GDM1 (cell line): ENCODE results near the gene PAPPA2.
"Not testable (repeated sequence)": the region's sequence is repeated elsewhere in the genome, so short reads cannot be mapped to it uniquely, and the experiment has no call there.

Experiments used
- DNase-seq: peaks from one replicate; lab custom pipeline; 2025; lab: John Stamatoyannopoulos, UW

PAPPA2 gene

DNA sequence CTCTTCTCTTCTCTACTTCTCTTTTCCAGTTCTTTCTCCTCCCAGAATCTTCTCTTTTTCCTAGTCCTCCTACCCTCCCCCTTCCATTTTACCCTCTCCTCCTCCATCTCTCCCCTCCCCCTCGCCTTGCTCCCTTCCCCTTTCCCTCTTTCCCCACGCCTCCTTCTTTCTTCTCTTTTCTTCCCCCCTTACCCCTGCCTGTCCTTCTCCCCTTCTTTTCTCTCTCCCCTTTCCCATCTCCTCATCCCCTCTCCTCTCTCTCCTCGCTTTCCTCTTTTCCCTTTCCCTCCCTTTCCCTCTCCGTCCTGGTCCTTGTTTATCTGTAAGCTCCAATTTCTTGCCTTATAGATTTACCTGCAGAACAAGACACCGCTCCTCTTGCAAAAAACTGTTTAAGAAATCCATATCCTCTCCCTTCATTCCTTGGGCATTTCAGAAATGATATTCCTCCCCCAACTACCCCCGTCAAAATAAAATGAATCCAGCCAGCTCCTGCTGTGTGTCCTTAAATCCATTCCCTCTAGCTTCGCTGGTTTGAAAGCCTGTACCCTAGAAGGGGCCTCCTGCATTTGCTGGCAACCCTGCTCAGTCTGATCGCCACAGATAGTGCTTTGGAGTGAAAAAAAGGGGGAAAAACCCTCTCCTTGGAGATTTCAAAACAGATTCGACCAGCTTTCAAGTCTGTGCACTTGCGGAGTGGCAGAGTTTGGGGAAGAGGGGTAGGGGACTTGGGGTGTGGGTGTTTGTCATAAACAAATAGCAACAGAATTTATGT, 89.4 kb downstream of the PAPPA2 start:
- DNase-seq, result no peak

DNA sequence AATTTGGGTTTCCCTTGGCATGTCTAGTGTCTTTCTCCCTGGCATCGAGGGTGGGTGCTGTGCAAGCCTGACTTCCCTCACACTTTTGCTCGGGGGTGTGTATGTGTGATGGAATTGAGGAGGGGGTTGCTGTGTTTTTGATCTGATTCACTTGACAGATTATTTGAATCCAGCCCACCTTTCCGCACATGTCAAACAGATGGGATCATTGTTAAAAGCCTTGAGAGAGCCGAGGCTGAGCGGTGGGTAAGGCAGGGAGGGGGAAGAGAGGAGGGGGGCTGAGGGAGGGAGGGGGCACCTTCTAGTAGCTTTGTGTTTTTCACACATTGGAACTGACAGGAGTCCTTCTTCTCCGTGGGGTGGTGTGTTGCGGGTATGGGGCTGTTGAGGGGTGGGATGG, 90.0 kb downstream of the PAPPA2 start:
- no peak for DNase-seq

DNA sequence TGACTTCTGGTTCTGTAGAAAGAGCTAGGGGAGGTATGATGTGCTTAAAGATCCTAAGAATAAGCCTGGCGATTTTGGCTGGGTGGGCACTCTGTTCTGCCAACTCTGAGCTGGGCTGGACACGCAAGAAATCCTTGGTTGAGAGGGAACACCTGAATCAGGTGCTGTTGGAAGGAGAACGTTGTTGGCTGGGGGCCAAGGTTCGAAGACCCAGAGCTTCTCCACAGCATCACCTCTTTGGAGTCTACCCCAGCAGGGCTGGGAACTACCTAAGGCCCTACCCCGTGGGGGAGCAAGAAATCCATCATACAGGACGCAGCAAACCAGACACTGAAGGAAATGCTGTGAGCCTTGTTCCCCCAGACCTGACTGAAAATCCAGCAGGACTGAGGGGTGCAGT, 93.3 kb downstream of the PAPPA2 start:
- DNase-seq, result no peak

DNA sequence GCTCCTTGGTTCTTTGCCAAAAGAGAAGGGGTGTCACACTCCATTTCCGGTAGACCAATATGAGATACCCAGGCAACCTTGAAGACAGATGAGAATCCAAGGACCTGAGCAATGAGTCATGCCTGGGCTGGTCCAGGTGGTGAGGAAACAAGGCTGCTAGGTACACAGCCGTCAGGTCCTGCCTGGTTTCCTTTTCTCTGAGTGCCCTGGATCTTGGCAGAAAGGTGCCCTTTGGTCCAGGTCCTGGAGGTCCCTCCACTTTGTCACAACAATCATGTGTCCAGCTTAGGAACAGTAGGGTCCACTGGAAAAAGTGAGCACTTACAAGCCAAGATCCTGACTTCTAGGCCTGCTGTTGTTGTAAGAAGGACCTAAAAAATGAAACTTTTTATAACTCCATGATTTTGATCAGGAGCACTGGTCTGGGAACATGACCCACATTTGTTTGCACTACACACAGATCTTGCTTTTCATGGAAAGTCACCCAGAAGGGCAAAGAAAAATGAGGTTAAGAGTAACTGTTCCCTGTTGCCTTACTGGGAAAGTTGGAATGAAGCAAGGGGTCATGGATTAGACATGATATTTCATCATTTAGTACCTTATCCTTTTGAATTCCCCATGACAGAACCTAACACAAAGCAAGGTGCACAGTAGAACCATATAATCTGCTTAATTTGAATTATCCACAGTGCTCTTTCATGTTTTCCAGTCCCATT, 94.7 kb downstream of the PAPPA2 start:
- no peak for DNase-seq

DNA sequence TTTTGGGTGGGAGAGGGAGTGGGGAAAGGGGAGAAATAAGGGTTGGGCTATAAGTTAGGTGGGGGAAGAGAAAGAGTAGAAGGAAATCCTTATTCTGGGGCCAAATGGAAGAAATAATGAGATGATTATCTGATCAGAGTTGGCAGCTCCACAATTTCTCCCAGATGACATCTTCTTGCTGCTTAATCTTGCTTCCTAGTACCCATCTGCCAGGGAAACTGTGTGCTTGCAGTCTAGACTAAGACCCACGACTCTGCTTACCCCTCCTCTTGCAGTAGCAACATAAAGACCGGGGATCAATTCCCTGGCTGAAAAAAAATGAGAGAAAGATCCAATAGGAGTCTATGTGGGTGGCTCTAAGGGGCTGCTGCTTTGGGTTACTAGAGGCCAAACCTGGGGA, 95.6 kb downstream of the PAPPA2 start:
- no peak for DNase-seq

DNA sequence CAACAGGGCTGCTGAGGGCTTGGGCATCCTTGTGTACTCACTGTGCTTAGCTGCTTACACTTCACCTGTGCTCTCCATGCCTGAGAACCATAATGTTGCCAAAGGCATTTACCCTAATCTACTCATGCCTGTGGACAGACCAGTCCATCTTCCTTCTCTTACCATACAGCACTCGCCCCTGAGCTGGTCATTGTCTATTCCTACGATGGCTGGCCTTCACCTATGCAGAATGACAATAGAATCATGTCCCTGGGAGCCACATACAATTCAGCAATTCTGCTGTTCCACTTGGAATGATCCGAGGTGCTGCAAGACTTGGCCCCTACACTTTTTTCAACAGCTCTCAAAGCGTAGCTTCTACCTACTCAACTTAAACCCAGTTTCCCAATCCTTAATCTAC, 96.5 kb downstream of the PAPPA2 start:
- DNase-seq, result no peak

DNA sequence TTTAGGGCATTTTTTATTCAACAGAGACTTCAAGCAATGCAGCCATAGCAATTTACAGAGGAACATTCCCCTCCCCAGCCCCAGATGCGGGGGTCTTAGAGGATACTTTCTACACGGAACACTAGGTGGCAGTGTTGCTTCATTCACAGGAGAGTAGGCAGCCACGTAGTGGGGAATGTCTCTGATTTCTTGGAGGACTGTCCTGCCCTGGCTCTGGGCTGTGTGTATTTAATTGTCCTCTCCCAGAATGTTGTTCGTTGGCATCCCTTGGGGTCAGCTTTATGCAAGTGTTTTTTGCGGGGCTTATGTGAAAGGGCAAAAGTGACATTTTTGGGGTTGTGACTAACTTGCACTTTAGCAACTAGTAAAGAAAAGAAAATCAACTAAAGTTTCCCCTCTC, 96.9 kb downstream of the PAPPA2 start:
- peak; percentile 17 for DNase-seq

DNA sequence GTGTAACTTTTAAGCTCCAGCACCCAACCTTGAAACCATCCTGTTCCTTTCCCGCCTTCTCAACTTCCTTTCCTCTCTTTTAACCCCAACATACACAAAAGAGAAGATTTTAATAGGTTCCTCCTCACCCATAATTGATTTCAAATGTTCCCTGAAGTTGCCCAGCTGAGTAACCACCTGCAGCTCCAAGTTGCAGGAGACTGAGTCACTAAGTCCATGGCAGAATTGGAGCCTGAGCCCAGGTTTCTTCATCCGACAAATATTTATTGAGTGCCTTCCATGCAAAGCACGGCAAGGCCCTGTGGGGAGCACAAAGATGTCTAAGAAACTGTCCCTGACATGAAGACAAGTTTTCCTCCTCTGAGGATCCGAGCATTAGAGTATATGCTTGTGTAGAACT, 97.7 kb downstream of the PAPPA2 start:
- DNase-seq, result no peak

DNA sequence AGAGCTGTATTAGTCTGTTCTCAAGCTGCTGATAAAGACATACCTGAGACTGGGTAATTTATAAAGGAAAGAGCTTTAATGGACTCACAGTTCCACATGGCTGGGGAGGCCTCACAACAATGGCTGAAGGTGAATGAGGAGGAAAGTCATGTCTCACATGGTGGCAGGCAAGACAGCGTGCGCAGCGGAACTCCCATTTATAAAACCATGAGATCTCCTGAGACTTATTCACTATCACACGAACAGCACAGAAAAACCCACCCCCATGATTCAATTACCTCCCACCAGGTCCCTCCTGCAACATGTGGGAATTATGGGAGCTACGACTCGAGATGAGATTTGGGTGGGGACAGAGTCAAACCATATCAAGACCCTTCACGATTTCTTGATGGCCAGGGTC, 98.8 kb downstream of the PAPPA2 start:
- DNase-seq, result not testable (repeated sequence)

DNA sequence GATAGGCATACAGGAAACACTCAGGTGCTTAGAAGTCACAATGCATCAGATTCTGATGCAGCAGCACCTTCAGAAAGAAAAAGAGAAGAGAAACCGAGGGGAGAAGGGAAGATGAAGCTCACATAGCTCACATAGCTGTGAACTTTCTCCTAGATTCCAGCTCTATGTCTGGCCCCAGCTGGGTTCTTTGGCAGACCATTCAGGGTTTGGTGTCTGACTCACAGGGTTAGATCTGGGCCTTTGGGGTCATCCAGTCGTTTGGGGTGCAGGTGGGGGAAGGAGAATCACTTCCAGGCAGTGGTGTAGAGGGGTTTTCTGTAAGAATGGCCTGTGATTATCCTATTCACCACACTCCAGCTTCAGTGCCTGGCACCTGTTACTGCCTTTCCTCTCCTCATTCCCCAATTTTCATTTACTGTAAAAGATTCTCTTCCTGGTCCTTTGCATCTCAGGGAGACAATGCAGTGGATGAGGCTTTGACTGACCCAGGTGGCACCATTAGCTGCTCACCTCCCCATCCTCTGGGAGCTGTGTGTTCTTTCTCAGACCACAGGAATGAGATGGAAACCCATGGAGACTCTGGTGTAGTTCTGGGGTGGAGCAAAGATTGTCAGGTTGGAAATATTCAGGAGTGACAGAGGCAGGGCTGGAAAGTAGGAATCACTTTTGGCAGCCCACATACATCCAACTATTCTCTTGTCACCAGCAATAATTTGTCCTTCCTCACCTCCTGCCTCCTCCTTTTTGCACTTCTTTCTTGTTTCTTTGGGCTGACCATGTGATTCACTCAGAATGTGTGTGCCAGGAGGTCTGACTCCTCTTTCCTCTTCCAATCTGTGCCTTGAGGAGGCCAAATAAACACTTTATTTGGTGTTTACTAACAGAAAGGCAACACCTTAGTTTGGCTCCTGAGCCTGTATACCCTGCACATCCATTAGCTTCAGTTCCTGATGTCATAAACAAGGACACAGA, 103.3 kb downstream of the PAPPA2 start:
- DNase-seq, result no peak

DNA sequence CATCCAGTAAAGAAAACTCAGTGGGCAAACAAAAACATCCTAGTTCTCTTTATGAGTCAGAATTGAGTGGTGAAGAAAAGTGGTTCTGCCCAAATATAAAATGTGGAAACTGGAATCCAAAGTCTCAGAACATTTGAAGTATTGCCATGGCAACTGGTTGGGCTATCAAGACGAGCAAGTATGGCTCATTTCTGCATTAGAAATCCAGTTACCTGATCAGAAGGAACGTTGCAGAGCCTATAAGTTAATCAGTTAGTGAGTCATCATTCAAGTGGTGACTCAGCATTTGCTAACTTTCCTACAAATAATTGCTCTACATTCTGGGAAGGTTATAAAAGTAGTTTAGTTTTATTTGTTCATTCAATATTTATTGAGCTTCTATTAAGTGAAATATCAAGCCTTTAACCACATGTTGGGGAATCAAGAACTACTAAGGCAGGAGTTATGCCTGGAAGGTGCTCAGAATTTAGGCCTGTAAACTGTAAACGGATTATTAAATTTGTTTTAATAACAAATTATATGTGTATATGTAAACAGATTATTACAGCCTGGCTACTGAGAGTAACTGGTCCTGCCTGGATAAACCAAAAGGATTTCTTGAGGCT, 104.3 kb downstream of the PAPPA2 start:
- no peak for DNase-seq

DNA sequence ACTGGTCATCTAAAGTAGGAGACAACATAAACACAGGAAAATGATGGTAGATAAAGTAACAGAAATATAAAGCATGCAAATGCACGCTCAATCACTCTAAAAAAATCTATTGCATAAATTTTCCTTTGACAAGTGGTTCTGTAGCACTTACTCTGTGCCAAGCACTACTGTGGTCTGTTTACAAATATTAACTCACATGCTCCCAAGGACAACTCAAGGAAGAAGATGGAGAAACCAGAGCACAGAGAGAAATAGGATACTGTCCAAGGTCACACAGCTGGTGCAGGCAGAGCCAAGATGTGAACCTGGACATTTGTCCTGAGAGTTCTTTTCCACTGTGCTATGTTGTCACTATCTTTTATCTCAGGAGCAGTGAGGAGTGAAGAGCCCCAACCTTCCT, 105.2 kb downstream of the PAPPA2 start:
- DNase-seq, result no peak

DNA sequence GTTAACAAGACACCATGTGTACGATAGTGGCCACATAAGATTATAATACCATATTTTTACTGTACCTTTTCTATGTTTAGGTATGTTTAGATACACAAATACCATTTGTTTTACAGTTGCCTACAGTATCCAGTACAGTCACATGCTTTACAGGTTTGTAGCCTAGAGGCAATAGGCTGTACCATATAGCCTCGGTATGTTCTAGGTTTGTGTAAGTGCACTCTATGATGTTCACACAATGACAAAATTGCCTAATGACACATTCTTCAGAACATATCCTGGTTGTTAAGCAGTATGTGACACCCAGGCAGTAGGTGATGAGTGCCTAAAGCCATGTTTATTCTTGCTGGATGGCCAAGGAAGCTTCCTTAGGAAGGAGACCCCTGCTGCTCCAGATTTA, 111.8 kb downstream of the PAPPA2 start:
- DNase-seq, result no peak

DNA sequence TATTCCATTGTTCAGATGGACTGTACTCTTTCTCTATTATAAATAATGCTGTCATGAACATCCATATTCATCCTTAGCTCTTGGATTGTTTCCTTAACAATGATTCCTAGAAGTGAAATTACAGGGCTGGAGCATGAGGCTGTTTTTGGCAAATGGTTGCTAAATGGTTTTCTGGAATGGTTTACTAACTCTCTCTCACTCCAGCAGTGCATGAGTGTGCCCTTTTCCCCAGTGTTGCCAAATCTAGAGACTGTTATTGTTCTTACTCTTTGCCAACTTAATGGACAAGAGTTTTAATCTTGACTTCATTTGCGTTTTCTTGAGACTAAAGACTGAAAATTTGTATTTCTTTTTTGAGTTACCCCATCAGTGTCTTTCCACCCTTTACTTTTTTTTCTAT, 113.0 kb downstream of the PAPPA2 start:
- no peak for DNase-seq

DNA sequence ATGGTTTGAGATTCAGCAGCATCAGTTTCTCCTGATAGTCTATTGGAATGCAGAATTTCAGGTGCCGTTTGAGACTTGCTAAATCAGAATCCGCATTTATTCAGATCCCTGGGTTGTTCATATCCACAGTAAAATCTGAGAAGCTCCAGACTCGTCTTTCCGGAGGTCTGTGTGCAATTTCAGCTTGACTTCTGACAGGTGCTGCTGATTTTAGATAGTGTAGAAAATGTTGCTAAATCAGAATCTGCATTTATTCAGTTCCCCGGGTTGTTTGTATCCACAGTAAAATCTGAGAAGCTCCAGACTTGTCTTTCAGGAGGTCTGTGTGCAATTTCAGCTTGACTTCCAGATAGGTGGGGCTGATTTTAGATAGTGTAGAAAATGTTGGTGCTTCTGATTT, 113.7 kb downstream of the PAPPA2 start:
- no peak for DNase-seq

DNA sequence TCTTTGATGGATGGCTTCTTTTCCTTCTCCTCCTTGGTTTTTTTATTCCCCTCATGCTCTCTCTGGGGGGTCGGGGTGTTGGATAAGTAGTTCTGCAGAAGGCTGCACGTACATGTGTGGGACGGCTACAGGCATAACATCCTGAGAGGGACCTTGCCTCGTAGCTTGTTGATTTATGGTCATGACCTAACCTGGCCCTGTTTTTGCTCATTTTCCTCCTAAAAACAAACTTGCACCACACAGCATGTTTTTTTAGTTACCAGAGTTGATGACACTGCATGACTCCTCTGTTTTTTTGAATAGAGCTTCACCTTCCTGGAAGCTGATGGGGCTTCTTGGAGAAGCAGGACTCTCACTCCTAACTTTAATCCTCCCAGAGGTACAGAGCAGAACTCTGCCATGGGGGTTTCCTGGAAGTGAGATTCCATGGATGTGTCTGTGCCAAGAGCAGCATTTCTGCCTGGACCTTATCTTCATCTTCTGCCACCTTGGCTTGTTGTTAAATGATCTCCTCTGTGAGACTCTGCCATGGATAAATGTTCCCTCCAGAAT, 114.7 kb downstream of the PAPPA2 start:
- DNase-seq, result no peak

DNA sequence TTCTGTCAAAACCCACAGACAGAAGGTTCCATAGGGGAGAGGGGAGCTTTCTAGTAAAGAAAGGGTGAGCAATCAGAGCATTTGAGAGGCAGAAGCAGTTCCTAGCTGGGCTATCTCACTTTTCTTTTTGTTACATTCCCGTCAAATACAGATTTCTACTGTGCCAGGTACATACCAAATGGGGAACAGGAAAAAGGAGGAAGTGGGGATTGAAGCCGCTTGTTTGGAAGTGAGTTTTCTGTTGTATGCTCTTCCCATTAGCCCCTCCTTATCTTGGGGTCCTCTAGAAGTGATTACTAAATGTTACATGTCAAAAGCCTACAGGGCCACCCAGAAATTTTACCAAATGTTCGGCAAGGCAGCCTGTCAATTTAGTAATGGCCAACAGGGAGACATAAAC, 116.1 kb downstream of the PAPPA2 start:
- no peak for DNase-seq

DNA sequence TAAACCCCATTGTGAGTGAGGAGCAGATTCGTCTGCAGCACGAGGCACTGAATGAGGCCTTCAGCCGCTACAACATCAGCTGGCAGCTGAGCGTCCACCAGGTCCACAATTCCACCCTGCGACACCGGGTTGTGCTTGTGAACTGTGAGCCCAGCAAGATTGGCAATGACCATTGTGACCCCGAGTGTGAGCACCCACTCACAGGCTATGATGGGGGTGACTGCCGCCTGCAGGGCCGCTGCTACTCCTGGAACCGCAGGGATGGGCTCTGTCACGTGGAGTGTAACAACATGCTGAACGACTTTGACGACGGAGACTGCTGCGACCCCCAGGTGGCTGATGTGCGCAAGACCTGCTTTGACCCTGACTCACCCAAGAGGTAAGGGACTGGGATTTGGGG, 132.2 kb downstream of the PAPPA2 start:
- no peak for DNase-seq

DNA sequence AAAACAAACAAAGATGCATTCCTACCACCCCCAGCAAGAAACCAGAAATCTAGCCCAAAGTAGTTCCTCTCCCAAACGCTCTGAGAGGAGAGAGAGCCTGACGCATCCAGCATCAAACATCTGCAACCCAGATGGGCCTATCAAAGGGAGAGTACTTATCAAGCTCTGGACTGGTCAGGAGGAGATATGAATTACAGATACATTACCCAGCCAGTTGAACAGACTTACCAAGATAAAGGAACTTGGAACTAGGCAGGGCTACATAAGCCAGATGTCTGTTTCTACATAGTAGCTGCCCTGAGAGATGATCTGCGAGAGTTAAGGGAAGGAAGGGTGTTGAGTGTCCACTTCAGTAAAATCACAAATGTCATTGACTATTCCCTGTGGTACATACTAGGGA, 138.4 kb downstream of the PAPPA2 start:
- DNase-seq, result no peak

DNA sequence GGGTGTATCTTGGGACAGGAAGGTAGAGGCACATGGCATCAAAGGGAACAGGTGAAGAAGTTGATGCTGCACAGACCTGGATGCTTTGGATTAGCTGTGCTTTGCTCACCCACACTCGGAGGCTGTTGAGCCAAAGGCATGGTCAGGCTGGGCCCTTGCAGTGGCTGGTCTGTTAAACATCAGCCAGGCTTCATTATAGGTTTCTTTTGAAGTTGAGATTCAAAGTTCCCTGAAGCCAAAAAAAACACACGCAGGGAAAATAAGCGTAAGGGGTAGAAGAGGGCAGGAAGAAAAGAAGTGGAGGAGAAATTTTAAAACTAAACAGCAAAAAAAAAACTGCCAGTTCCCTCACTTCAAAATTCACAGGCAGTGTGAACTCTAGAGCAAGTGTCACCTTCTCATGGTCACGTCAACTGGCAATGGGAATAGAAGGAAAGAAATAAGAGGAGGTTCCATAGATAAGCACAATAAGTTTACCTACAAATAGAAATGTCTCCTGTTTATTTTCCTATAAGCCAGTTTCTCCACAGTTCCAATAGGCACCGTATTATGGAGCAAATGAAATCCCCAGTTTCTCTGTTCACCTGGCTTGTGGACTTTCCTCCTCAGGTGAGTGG, 139.5 kb downstream of the PAPPA2 start:
- DNase-seq, result no peak

DNA sequence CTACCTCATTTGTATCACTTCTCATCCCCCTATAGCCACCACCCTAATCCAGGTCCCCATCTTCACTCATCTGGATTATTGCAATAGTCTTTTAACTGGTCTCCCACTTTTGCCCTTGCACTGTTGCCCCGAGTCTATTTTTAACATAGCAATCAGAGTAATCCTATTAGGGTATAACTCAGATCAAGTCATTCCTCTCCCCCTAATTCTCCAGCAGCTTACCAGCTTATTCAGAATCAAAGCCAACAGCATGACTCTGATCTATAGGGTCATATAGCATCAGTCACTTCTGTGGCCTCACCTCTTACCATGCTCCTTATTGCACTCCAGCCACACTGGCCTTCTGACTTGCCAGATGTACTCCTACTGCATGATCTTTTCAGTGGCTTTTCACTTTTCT, 140.7 kb downstream of the PAPPA2 start:
- DNase-seq, result no peak
